Neural progenitor cell (in vitro differentiated cells): Measurements from ENCODE around the gene SNX5.

Source experiments
- EZH2 ChIP-seq: fragments of 200-600 bp; sonication (generic); IDR thresholded peaks from 2 replicates; pipeline ENCODE4 v1.6.1; 2017; ENCODE audit warnings: antibody characterized with exemption, mild to moderate bottlenecking, moderate library complexity
- TF ChIP-seq, protein P1 (sequence below): fragments of 200-600 bp; sonication (generic); IDR thresholded peaks from 2 replicates; pipeline ENCODE4 v1.5.1; 2017; ENCODE audit warnings: antibody characterized with exemption, mild to moderate bottlenecking

DNA sequence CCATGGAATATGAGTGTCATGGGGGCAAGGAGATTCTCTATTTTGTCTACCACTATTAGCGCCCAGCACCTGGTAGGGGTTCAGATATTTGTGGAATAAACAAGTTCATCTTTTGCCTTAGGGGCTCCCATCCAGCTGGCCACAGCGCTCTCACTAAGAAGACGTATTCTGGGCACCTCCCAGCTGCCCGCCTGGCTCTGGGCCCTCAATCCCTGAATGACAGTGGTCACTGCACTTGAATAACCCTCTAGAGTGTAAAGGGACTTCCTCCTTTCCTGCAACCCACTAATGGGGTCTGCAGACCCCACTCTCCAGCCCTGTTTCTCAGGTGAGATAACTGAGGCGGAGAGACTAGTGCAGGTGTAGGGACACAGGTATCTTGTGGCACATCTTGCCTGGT lies 36.2 kb downstream of the SNX5 start:
- TF ChIP-seq, protein P1, sequence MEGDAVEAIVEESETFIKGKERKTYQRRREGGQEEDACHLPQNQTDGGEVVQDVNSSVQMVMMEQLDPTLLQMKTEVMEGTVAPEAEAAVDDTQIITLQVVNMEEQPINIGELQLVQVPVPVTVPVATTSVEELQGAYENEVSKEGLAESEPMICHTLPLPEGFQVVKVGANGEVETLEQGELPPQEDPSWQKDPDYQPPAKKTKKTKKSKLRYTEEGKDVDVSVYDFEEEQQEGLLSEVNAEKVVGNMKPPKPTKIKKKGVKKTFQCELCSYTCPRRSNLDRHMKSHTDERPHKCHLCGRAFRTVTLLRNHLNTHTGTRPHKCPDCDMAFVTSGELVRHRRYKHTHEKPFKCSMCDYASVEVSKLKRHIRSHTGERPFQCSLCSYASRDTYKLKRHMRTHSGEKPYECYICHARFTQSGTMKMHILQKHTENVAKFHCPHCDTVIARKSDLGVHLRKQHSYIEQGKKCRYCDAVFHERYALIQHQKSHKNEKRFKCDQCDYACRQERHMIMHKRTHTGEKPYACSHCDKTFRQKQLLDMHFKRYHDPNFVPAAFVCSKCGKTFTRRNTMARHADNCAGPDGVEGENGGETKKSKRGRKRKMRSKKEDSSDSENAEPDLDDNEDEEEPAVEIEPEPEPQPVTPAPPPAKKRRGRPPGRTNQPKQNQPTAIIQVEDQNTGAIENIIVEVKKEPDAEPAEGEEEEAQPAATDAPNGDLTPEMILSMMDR: no peak
- TF ChIP-seq EZH2: no peak
